ENCODE results near the gene KRTAP10-1.

DNA sequence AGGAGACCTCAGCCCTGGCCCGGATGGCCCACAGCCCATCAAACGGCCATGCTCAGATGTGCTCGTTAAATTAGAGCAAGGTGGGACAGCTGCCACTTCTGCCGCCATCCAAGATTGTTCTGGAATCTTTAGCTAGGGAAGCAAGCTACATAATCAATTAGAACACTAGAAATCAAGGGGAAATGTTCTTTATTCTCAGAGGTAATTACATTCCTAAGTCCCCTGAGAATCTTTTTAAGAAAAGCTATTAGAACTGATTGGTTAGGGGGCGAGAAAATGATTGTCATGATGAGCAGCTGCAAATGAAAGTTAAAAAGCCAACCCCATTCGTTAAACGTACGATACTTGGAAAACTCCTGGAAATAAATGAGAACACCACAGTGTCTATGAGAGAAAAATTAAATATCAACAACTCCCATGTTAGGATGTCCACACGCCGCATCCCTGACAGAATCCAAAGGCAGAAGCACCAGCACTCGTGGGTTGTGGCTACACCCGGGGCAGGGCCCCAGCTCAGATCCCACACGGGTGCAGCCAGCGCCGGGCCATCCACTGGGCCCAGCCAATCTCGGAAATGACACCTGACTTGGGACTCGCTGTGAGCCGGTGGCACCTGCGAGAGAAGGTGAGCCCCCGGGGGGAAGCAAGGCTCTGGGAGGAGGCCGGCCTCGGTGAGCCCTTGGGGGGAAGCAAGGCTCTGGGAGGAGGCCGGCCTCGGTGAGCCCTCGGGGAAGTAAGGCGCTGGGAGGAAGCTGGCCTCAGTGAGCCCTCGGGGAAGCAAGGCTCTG, 37.6 kb downstream of the KRTAP10-1 start:
- TF ChIP-seq CTCF (IDR thresholded peaks at IDR 0.05; ENCODE audit: borderline replicate concordance, extremely low read depth, low read length, poor library complexity, severe bottlenecking) (no peak), EZH2 (IDR thresholded peaks at IDR 0.05; ENCODE audit: borderline replicate concordance, low read depth, low read length, severe bottlenecking) (no peak)

Measured in DND-41 (cell line).